NCI-H1436 treated with DMSO at 0.1 percent for 48 hours (cell line): ENCODE results near the gene HSDL2.
"Not testable (repeated sequence)": the region's sequence is repeated elsewhere in the genome, so short reads cannot be mapped to it uniquely, and the experiment has no call there.

Experiments used
- DNase-seq: peaks from one replicate; lab custom pipeline; 2025; lab: John Stamatoyannopoulos, UW

HSDL2 gene

GRCh38 chr9:112380102-112380824 is at the start of gene HSDL2:
TSS of gene HSDL2 (plus strand) at chr9:112380108. CDS start at chr9:112380164, 56 bp downstream.
- no peak for DNase-seq

DNA sequence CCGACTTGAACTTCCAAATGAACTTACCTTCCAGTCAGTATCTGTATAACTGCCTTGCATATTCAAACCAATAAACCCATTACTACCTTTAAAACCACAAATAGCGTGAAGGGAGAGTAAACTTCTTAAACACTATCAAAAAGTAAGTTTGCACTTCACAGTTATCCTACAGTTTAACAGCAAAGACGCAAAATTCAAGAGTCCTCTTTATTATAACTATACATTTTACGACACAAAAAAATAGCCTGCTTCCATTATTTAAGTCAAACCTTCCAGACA is 48.3 kb upstream of the HSDL2 start:
- no peak for DNase-seq

GRCh38 chr9:112332214-112332613 is 47.7 kb upstream of the HSDL2 start:
- no peak for DNase-seq

DNA sequence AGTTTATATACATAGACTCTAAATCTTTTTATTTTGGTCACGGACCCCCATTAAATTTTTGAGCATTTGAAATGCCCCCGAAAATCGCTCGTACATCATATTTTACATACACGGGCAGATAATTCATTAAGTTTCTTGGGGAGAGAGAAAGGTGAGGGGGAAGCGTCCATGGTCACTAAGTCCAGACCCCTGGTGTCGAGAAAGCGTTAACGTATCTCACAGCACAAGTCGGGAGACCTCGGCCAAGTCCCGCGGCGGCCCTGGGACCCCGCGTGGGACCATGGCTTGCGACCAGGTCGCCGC is 47.3 kb upstream of the HSDL2 start:
- no peak for DNase-seq

GRCh38 chr9:112332977-112333638 is 46.8 kb upstream of the HSDL2 start, which contains the start of gene PTBP3:
TSS of gene PTBP3 (minus strand) at chr9:112333619. CDS start at chr9:112297865, 35,754 bp downstream.
- DNase-seq: no peak

- DNase-seq: peak; percentile 77
Observed at GRCh38 chr9:112333639-112334431, 46.1 kb upstream of the HSDL2 start.

- DNase-seq: no peak
Observed at GRCh38 chr9:112334432-112334841, 45.5 kb upstream of the HSDL2 start.

GRCh38 chr9:112337547-112337946 is 42.4 kb upstream of the HSDL2 start:
- DNase-seq: no peak

GRCh38 chr9:112338561-112338960 is 41.3 kb upstream of the HSDL2 start:
- no peak for DNase-seq

DNA sequence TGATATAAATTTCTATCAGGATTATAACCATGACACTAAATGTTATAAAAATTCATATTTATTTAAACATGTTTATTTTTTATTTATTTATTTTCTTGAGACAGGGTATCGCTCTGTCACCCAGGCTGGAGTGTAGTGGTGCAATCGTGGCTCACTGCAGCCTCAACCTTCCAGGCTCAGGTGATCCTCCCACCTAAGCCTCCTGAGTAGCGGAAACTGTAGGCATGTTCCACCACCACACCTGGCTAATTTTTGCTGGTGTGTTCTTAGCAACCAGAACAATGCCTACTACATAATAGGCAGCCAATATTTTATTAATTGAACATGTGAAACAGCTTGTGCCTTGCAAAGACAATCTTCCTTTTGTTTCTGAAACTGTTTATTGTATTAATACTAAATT is 40.0 kb upstream of the HSDL2 start:
- no peak for DNase-seq

DNA sequence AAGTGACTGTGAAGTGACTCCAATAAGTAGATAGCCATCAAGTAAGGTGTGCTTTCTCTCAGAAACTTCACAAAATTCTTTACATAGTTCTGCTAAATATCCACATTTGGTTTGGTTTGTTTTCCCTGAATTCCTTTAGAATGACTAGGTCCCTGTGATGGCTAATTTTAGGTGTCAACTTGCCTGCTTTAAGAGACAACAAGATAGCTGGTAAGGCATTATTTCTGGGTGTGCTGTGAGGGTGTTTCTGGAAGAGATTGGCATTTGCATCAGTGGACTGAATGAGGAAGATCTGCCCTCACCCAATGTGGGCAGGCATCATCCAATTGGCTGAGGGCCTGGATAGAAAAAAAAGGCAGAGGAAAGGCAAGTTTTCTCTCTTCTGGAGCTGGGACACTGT is 38.2 kb upstream of the HSDL2 start:
- no peak for DNase-seq

DNA sequence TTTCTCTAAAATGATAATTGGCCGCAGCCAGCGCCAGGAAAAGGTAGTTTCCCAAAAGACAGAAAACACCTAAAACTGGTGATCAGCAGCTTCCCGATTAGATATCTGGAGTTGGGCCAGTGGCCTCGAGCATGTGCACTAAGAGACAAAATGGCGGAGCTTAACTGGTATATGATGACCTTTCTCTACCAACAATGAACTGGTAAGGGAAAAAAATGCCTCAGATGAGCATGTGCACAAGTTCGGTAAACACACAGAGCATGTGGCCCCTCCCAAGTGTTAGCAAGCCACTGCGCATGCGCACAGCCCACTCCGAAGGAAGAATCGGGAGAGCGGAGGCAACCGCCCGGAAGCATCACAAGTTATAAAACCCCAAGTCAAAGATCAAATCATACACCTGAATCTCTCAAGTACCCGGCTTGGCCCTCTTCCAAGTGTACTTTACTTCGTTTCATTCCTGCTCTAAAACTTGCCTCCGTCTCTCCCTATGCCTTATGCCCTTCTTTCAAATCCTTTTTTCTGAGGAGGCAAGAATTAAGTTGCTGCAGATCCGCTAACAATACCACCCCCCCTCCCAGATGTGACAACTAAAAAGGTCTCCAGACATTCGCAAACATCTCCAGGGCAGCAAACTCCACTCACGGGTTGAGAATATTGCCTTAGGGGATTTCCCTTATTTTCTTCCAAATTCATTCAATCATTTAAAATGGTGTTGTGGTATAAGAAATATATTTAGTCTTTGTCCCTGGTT is 31.5 kb upstream of the HSDL2 start:
- no peak for DNase-seq

- DNase-seq: no peak
Observed at GRCh38 chr9:112349008-112349333, 30.9 kb upstream of the HSDL2 start.

GRCh38 chr9:112351184-112351583 is 28.7 kb upstream of the HSDL2 start:
- DNase-seq: no peak

- DNase-seq: no peak
Observed at GRCh38 chr9:112352209-112352608, 27.7 kb upstream of the HSDL2 start.

- no peak for DNase-seq
Observed at GRCh38 chr9:112354081-112354743, 25.7 kb upstream of the HSDL2 start.

- DNase-seq: no peak
Observed at GRCh38 chr9:112355427-112355897, 24.4 kb upstream of the HSDL2 start.

DNA sequence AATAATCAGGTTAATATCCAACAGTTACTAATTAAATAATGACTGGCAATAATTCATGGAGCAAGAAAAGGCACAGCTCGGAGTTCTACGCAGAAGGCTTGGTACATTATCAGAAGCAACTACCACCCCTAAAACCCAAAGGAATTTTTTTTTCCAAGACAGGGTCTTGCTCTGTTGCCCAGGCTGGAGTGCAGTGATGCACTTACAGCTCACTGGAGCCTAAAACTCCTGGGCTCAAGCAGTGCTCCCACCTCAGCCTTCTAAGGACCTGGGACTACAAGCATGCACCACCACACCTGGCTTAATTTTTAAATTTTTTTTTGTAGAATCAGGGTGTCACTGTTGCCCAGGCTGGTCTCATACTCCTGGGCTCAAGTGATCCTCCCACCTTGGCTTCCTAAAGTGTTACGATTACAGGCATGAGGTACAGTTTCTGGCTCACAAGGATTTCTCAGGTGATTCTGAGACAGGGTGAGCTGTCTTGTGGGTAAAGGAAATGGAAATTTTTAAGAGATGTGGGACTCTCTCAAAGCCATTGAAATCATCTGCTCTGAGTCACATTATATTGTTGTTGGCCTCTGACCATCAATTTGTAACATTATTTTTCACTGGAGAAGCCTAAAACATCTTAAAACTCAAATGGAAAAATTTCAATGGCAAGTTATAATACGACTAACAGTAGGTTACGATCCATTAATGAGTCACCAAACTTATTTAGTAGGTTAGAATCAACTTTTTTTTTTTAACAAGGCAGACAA is 19.7 kb upstream of the HSDL2 start:
- no peak for DNase-seq

DNA sequence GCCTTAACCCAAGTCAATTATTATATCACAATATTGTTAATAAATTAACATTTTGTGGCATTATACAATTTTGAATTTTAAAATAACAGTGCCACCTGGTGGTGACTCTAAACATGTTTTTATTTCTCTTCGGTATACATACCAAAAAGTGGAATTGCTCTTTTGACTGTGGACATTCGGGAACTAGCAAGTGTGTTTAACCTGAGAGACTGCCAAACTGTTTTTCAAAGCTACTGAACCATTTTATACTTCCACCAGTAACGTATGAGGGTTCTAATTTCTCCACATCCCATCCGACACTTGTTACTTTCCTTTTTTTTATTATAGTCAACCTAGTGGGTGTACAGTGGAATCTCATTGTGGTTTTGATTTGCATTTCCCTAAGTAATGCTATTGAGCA is 18.3 kb upstream of the HSDL2 start:
- DNase-seq: no peak

- no peak for DNase-seq
Observed at GRCh38 chr9:112364761-112365160, 15.1 kb upstream of the HSDL2 start.

GRCh38 chr9:112365257-112365656 is 14.7 kb upstream of the HSDL2 start:
- DNase-seq: not testable (repeated sequence)
